ENCODE results near the gene WDR37.

DNA sequence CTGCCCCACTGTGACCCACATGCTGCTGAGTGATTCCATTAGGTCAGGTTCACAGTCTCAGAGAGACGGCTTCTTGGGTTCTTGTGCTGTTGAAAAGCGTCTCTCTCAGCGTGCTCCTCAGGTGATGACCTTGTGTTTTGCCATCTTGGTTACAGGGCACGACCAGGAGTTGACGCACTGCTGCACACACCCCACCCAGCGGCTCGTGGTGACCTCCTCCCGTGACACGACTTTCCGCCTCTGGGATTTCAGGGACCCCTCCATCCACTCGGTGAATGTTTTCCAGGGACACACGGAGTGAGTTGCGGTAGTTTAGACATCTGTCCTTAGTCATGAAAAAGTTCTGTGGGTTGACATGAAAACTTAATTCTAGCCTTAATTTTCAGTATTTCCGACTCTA lies 48.8 kb downstream of the WDR37 start:
- TF ChIP-seq, protein P1, sequence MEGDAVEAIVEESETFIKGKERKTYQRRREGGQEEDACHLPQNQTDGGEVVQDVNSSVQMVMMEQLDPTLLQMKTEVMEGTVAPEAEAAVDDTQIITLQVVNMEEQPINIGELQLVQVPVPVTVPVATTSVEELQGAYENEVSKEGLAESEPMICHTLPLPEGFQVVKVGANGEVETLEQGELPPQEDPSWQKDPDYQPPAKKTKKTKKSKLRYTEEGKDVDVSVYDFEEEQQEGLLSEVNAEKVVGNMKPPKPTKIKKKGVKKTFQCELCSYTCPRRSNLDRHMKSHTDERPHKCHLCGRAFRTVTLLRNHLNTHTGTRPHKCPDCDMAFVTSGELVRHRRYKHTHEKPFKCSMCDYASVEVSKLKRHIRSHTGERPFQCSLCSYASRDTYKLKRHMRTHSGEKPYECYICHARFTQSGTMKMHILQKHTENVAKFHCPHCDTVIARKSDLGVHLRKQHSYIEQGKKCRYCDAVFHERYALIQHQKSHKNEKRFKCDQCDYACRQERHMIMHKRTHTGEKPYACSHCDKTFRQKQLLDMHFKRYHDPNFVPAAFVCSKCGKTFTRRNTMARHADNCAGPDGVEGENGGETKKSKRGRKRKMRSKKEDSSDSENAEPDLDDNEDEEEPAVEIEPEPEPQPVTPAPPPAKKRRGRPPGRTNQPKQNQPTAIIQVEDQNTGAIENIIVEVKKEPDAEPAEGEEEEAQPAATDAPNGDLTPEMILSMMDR (IDR thresholded peaks at IDR 0.05), result no peak
- TF ChIP-seq POLR2A (IDR thresholded peaks at IDR 0.05), result no peak

Measured in right lobe of liver (tissue), 4 donors.